Endothelial cell of umbilical vein (primary cell): ENCODE measurements around the gene PHLPP1. TPM values are rescaled to one million over a fixed set of nuclear protein-coding genes. Genes with fewer than 3 reads are reported as not detected.

ENCODE experiments used
- BruUV-seq: library from RNA; stranded (reverse); fragments of 400-500 nt; replicated peaks from 2 replicates; lab custom pipeline; 2021; lab: Mats Ljungman, UMichigan
- CTCF ChIA-PET: fragments of 300-600, 350-600 bp; sonication (Branson Sonifier 250); formaldehyde crosslinking; loops from one replicate; lab custom pipeline; 2021; ENCODE audit warnings: antibody characterized with exemption, inconsistent platforms; lab: Charles Lee
- POLR2A ChIA-PET: fragments of 300-600, 350-600 bp; sonication (Branson Sonifier 250); formaldehyde crosslinking; loops from one replicate; lab custom pipeline; 2021; ENCODE audit warnings: antibody characterized with exemption, inconsistent platforms; lab: Charles Lee
- DNase-seq: peaks from one replicate; pipeline ENCODE4 v3.0.0-alpha.2; 2011; ENCODE audit warnings: low read depth, low spot score
- FAIRE-seq: peaks from 2 replicates; lab custom pipeline; 2011; peaks lifted over from hg19 to GRCh38; lab: Jason Lieb, UNC
- H2AFZ ChIP-seq: 2 replicates; pipeline ENCODE4 v1.6.0; 2012; ENCODE audit warnings: low read depth, low read length, control low read depth, inconsistent platforms
- H3K27ac ChIP-seq: 2 replicates; pipeline ENCODE4 v1.5.1; 2011; ENCODE audit warnings: low read depth, mild to moderate bottlenecking, control low read depth, low read length, moderate library complexity; ENCODE audit not compliant: insufficient read depth
- H3K27me3 ChIP-seq, 2 experiments: 2 replicates each; pipeline versions ENCODE4 v1.6.0 to v1.6.1; 2011; ENCODE audit warnings: low read length in 2 of 2, mixed read lengths in 1 of 2; ENCODE audit not compliant: control insufficient read depth in 2 of 2, insufficient read depth in 2 of 2
- H3K36me3 ChIP-seq, 2 experiments: 2 replicates in 1 of 2; 3 replicates in 1 of 2; pipeline ENCODE4 v1.5.1; 2011; ENCODE audit warnings: low read length in 2 of 2, mild to moderate bottlenecking in 1 of 2, moderate library complexity in 1 of 2; ENCODE audit not compliant: control insufficient read depth in 2 of 2, insufficient read depth in 2 of 2; ENCODE audit errors: extremely low read depth in 1 of 2
- H3K4me1 ChIP-seq: 3 replicates; pipeline ENCODE4 v1.5.1; 2011; ENCODE audit warnings: mild to moderate bottlenecking, low read length; ENCODE audit not compliant: control insufficient read depth, insufficient read depth; ENCODE audit errors: extremely low read depth
- H3K4me2 ChIP-seq: 2 replicates; pipeline ENCODE4 v1.6.1; 2011; ENCODE audit warnings: low read length, control low read depth, mixed read lengths; ENCODE audit not compliant: insufficient read depth
- H3K4me3 ChIP-seq, 3 experiments: fragments of 200-600 bp in 1 of 3; sonication (generic), shearing (Covaris generic) in 1 of 3; replicated peaks in 1 of 3; 2 replicates each; pipeline ENCODE4 v1.5.1; 2011 to 2016; ENCODE audit warnings: control low read depth in 3 of 3, low read length in 3 of 3, mild to moderate bottlenecking in 2 of 3, inconsistent platforms in 1 of 3, low read depth in 1 of 3, moderate library complexity in 1 of 3; ENCODE audit not compliant: insufficient read depth in 1 of 3
- H3K79me2 ChIP-seq: 2 replicates; pipeline ENCODE4 v1.6.0; 2012; ENCODE audit warnings: low read length, inconsistent platforms; ENCODE audit not compliant: control insufficient read depth, insufficient read depth
- H3K9ac ChIP-seq: replicated peaks from 2 replicates; pipeline ENCODE3; 2011; ENCODE audit warnings: low read length, control low read depth; ENCODE audit not compliant: insufficient read depth; ENCODE audit errors: extremely low read depth
- H3K9me1 ChIP-seq: replicated peaks from 3 replicates; pipeline ENCODE4 v1.6.0; 2011; ENCODE audit warnings: mild to moderate bottlenecking, low read length; ENCODE audit not compliant: control insufficient read depth, insufficient read depth; ENCODE audit errors: extremely low read depth
- H3K9me3 ChIP-seq: replicated peaks from 2 replicates; pipeline ENCODE4 v1.5.1; 2012; ENCODE audit warnings: low read length, inconsistent platforms; ENCODE audit not compliant: control insufficient read depth, insufficient read depth
- H4K20me1 ChIP-seq: replicated peaks from 2 replicates; pipeline ENCODE3; 2011; ENCODE audit warnings: mild to moderate bottlenecking, low read length; ENCODE audit not compliant: control insufficient read depth, insufficient read depth; ENCODE audit errors: extremely low read depth
- EZH2 ChIP-seq: IDR thresholded peaks from 2 replicates; pipeline ENCODE4 v1.6.1; 2012; ENCODE audit warnings: borderline replicate concordance, low read depth, mild to moderate bottlenecking, moderate library complexity, low read length, inconsistent platforms; ENCODE audit not compliant: severe bottlenecking
- FOS ChIP-seq: IDR thresholded peaks from 2 replicates; pipeline ENCODE4 v1.6.1; 2011; ENCODE audit warnings: mild to moderate bottlenecking, low read length, moderate library complexity, borderline replicate concordance; ENCODE audit not compliant: insufficient read depth
- GATA2 ChIP-seq: IDR thresholded peaks from 2 replicates; pipeline ENCODE4 v1.7.0; 2011; ENCODE audit warnings: low read depth, mild to moderate bottlenecking, moderate library complexity, mixed read lengths, low read length; ENCODE audit not compliant: insufficient read length, insufficient read depth
- MAX ChIP-seq: IDR thresholded peaks from 2 replicates; pipeline ENCODE4 v1.6.1; 2011; ENCODE audit not compliant: insufficient read depth, insufficient read length
- MYC ChIP-seq: IDR thresholded peaks from one replicate; pipeline ENCODE4 v1.6.1; 2011; ENCODE audit warnings: mild to moderate bottlenecking, low read depth, low read length
- POLR2A ChIP-seq: IDR thresholded peaks from 2 replicates; pipeline ENCODE4 v1.6.1; 2012; ENCODE audit warnings: low read depth, mild to moderate bottlenecking, control low read depth, low read length
- POLR2AphosphoS5 ChIP-seq: IDR thresholded peaks from 2 replicates; pipeline ENCODE4 v1.6.1; 2012; ENCODE audit warnings: low read depth, mild to moderate bottlenecking, control low read depth, low read length, moderate library complexity; ENCODE audit not compliant: insufficient read depth
- dilution Hi-C: fragments of 300-500 bp; cut with MboI; formaldehyde crosslinking; loops from one replicate; pipeline ENCODE4 v1.15.0; 2019; ENCODE audit warnings: low sequenced_read_pairs; ENCODE audit not compliant: extremely low pct_ligation_motif_present
- intact Hi-C: fragments of 100-400 bp; cut with micrococcal nuclease; formaldehyde crosslinking; loops from one replicate; pipeline ENCODE4 v1.10.0; 2022
- polyA plus RNA-seq, 4 experiments: library from polyadenylated mRNA; depleted of rRNA in 3 of 4; stranded (reverse) in 3 of 4; unstranded in 1 of 4; fragments of >200 nt; gene quantifications; 2 replicates each; pipeline versions ENCODE4 v1.2.1 to v1.2.3, GENCODE V29; 2011 to 2012; ENCODE audit warnings: missing spikeins in 1 of 4
- total RNA-seq: library from RNA; stranded (reverse); gene quantifications from 2 replicates; pipeline ENCODE4 v1.2.3, GENCODE V29; 2021
- TF ChIP-seq, protein P1 (sequence below), 2 donors: IDR thresholded peaks; 1 replicate in 1 of 2; 2 replicates in 1 of 2; pipeline ENCODE4 v1.5.1; 2011; ENCODE audit warnings: low read length in 2 of 2, mild to moderate bottlenecking in 2 of 2, moderate library complexity in 2 of 2, control low read depth in 1 of 2, inconsistent platforms in 1 of 2, low read depth in 1 of 2; ENCODE audit not compliant: insufficient read depth in 1 of 2; ENCODE audit errors: extremely low read depth in 1 of 2

The PHLPP1 gene
- total and polyA plus RNA-seq, 2 donors (not counting 3 experiments of a cell fraction or from before 2014, with no cell fraction given), result 4.0 to 10.8 TPM

- Histone ChIP-seq H3K4me3 (no peak overlapping the region), H3K36me3 (no peaks in the 10 kb centered on the region), H4K20me1 (no peaks in the 10 kb centered on the region), H3K9ac (no peak overlapping the region), H3K79me2 (no peaks in the 10 kb centered on the region), H3K27ac (no peak overlapping the region), H2AFZ (no peak overlapping the region), H3K4me2 (no peak overlapping the region), H3K9me3 (no peaks in the 10 kb centered on the region), H3K9me1 (no peaks in the 10 kb centered on the region), H3K4me1 (no peaks in the 10 kb centered on the region), H3K27me3 (no peaks in the 10 kb centered on the region)
- FAIRE-seq, result peak; percentile 53
- TF ChIP-seq MYC (no peak), POLR2AphosphoS5 (peak; percentile 61), GATA2 (peak; percentile 95), MAX (no peak), FOS (peak; percentile 55)
- no TSS peak for BruUV-seq
- CTCF ChIA-PET, result interaction anchor here (1.8 kb wide), 1 partner anchor 14 kb away, joined by 6 read pairs; no protein-coding TSS in a partner anchor
- peak; percentile 35 for DNase-seq
- POLR2A ChIA-PET, result no interaction called here
- intact Hi-C loops (no loop called here), dilution Hi-C loops (no loop called here)
Measured at GRCh38 chr18:62863579-62864001, 148.2 kb downstream of the PHLPP1 start.

DNA sequence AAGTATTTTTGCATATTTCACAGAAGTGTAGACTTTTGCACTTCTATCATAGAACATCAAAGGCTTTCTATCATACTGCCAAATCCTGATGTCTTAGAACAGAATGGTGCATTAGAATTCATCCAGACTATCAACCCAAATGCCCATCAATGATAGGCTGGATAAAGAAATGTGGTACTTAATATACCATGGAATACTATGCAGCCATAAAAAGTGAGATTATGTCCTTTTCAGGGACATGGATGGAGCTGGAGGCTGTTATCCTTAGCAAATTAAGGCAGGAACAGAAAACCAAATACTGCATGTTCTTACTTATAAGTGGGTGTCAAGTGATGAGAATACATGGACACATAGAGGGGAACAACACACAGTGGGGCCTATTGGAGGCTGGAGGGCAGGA is 150.2 kb downstream of the PHLPP1 start:
- POLR2A ChIA-PET, result no interaction called here
- CTCF ChIA-PET, result interaction anchor here (1.4 to 1.8 kb wide), 2 partner anchors 12 to 150 kb away, joined by 6 read pairs; partner anchors contain the start of gene PHLPP1
- no peaks in the 10 kb centered on the region for H3K9me3 ChIP-seq
- intact Hi-C loops, result no loop called here
- no peak overlapping the region for H3K9ac ChIP-seq
- TF ChIP-seq MYC (no peak), POLR2A (no peak), EZH2 (no peak), POLR2AphosphoS5 (no peak)
- TF ChIP-seq, protein P1, sequence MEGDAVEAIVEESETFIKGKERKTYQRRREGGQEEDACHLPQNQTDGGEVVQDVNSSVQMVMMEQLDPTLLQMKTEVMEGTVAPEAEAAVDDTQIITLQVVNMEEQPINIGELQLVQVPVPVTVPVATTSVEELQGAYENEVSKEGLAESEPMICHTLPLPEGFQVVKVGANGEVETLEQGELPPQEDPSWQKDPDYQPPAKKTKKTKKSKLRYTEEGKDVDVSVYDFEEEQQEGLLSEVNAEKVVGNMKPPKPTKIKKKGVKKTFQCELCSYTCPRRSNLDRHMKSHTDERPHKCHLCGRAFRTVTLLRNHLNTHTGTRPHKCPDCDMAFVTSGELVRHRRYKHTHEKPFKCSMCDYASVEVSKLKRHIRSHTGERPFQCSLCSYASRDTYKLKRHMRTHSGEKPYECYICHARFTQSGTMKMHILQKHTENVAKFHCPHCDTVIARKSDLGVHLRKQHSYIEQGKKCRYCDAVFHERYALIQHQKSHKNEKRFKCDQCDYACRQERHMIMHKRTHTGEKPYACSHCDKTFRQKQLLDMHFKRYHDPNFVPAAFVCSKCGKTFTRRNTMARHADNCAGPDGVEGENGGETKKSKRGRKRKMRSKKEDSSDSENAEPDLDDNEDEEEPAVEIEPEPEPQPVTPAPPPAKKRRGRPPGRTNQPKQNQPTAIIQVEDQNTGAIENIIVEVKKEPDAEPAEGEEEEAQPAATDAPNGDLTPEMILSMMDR (IDR thresholded peaks at IDR 0.05; ENCODE audit: extremely low read depth in 1 of 2, insufficient read depth in 1 of 2, low read depth in 1 of 2, low read length in 2 of 2), result no peak
- no peaks in the 10 kb centered on the region for H4K20me1 ChIP-seq
- no peak overlapping the region for H3K27ac ChIP-seq
- H3K27me3 ChIP-seq, result no peaks in the 10 kb centered on the region
- H3K4me1 ChIP-seq, result no peaks in the 10 kb centered on the region
- FAIRE-seq, result no peak
- no peaks in the 10 kb centered on the region for H3K79me2 ChIP-seq
- H2AFZ ChIP-seq, result no peak overlapping the region
- no peaks in the 10 kb centered on the region for H3K9me1 ChIP-seq
- no peak overlapping the region for H3K4me3 ChIP-seq
- BruUV-seq, result no TSS peak
- H3K36me3 ChIP-seq, result no peaks in the 10 kb centered on the region
- no peak overlapping the region for H3K4me2 ChIP-seq
- no peak for DNase-seq
- dilution Hi-C loops, result no loop called here
